AG09309 (cell line): Measurements from ENCODE around the gene HAGHL.
"Not testable (repeated sequence)": the region's sequence is repeated elsewhere in the genome, so short reads cannot be mapped to it uniquely, and the experiment has no call there.

Experiments
- DNase-seq: peaks from one replicate; pipeline ENCODE4 v3.0.0-alpha.2; 2010; ENCODE audit warnings: low read depth
- H3K4me3 ChIP-seq: 2 replicates; pipeline ENCODE4 v1.5.1; 2011; ENCODE audit warnings: mild to moderate bottlenecking, low read depth, low read length, moderate library complexity; ENCODE audit not compliant: control insufficient read depth
- CTCF ChIP-seq: IDR thresholded peaks from 2 replicates; pipeline ENCODE4 v1.5.1; 2011; ENCODE audit warnings: mild to moderate bottlenecking, low read depth, low read length, inconsistent platforms; ENCODE audit not compliant: insufficient read depth, control insufficient read depth; ENCODE audit errors: missing control alignments

The HAGHL gene

DNA sequence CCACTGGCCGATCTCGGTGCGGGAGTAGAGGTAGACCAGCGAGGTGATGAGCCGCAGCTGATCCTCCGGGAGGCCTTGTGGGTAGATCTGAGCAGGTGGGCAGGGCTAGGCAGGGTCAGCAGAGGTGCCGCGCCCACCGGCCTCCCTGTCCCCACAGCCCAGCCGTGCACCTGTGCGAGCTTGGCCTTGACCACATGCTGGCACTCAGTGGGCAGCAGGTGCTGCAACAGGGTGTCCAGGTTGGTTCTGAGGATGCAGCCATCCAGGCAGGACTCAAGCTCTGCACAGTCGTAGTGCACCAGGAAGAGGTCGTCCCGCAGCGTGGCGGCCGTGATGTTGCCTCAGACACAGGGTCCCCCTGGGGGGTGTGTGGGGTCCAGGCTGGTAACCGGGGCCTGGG lies 46.1 kb downstream of the HAGHL start:
- DNase-seq: no peak
- TF ChIP-seq CTCF: no peak
- H3K4me3 ChIP-seq: no peak overlapping the region

DNA sequence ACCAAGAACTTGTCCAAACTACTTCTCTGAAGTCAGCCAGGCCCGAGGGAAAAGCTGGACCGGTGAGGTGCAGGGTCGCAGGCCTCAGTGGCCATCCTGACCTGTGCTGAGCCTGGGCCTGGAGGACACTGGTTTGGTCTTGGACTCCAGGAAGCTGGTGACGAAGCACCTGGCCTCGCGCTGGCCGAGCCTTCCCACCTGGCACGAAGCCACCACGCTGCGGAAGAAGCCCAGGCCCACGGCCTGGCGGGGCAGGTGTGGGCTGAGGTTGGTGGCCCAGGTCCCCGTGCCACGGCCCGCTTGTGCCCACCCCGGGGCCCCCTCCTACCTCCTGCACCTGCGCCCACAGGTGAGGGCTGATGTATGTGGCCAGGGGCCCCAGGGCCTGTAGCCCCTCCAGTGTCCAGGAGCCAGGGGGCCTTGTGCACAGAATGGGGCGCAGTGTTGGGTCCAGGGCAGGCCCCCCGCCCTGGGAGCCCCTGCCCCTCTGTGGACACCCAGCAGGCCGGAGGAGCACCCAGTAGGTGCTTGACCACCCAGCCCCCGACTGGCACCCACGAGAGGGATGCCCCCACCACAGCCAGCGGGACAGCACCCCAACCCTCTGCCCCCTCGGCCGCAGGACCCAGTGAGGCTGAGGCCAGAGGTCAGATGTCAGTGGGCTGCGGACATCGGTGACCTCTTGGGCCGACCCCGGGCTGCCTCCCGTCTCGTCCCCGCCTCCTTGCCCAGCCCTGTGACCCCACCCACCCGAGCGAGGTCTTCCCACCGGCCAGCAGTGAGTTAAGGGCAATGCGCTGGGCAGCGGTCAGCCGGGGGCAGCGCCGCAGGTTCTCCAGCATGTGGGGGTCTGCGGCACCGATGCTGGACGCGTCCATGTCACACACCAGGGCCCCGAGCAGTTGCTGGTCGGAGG lies 47.4 kb downstream of the HAGHL start:
- H3K4me3 ChIP-seq: no peak overlapping the region
- DNase-seq: no peak
- TF ChIP-seq CTCF: no peak

DNA sequence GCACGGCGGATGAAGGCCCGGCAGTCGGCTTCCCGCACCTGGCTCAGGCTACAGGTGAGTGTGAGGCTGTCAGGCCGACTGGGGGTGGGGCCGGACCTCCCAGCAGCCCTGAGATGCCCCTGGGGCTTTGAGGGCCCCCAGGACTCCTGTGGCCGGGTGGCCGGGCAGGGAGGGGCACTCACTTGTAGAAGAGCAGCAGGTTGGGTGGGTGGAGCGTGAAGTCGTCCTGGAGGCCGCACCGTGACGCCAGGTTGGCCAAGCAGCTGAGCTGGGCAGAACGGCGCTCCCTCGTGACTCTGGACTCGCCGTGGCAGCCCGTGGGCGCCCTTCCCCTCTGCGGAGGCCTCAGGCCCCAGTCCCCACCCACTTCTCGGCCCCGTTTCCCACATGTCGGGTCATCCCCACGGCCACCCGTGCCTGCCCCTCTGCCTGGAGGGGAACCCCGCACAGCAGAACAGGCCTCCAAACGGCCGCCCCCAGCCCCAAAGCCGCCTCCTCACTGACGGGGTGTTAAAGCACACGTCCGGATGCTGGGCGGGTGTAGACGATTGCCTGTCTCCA lies 48.4 kb downstream of the HAGHL start:
- no peak for DNase-seq
- TF ChIP-seq CTCF: no peak
- H3K4me3 ChIP-seq: no peak overlapping the region

DNA sequence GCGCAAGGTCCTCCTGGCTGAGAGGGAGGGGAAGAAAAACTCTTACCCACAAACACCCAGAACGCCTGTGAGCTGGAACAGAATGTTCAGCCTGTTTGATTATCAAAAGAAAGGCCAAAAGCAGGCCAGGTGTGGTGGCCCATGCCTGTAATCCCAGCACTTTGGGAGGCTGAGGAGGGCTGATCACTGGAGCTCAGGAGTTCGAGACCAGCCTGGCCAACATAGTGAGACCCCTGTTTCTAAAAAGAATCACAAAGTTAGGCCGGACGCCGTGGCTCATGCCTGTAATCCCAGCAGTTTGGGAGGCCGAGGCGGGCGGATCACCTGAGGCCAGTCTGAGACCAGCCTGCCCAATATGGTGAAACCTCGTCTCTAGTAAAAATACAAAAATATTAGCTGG lies 49.4 kb downstream of the HAGHL start:
- not testable (repeated sequence) for DNase-seq, H3K4me3 ChIP-seq

GRCh38 chr16:776824-777223 lies 49.9 kb downstream of the HAGHL start:
- no peak overlapping the region for H3K4me3 ChIP-seq
- DNase-seq: no peak
- no peak for TF ChIP-seq CTCF

GRCh38 chr16:777826-778225 lies 50.9 kb downstream of the HAGHL start:
- no peak for DNase-seq
- no peak for TF ChIP-seq CTCF
- no peak overlapping the region for H3K4me3 ChIP-seq

DNA sequence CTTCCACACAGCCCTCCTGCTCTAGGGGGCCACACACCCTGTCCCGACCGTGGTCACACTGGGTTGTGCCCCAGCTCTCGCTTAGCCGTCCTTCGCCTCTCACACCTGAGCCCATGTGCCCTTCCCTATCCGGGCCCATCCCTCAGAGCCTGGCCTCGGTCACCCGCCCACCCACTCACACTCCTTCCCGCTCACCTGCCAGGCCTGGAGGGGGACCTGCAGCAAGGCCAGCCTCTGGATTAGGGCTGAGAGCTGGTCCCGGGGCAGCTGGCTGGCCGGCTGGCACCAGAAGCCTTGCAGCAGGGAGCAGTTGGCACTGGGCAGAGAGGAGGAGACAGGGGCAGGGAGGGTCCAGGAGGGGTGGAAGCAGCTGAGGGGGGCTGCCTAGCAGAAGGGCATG lies 51.5 kb downstream of the HAGHL start:
- no peak for TF ChIP-seq CTCF
- no peak for DNase-seq
- H3K4me3 ChIP-seq: no peak overlapping the region
